ENCODE measurements around the gene EPHB3.

EPHB3 gene

GRCh38 chr3:184626923-184627322, 65.3 kb downstream of the EPHB3 start:
- no peak for DNase-seq

- no peak for DNase-seq
These were observed 68.1 kb downstream of the EPHB3 start for GRCh38 chr3:184629555-184630160.

- no peak for DNase-seq
These were observed 69.4 kb downstream of the EPHB3 start for GRCh38 chr3:184630861-184631471.

- no peak for DNase-seq
These were observed 69.9 kb downstream of the EPHB3 start for GRCh38 chr3:184631472-184631861.

All from suppressor macrophage treated with lipopolysaccharide for 1 hour (primary cell).